NCI-H460 (cell line): ENCODE results near the gene PKIG. TPM values are rescaled to one million over a fixed set of nuclear protein-coding genes. Genes with fewer than 3 reads are reported as not detected.
"Not testable (repeated sequence)": the region's sequence is repeated elsewhere in the genome, so short reads cannot be mapped to it uniquely, and the experiment has no call there.

Experiments used
- DNase-seq: peaks from one replicate; pipeline ENCODE4 v3.0.0-alpha.2; 2016; ENCODE audit warnings: low read depth; ENCODE audit errors: extremely low read depth
- total RNA-seq: library from RNA; depleted of rRNA; stranded (reverse); fragments of >200 nt; shearing (Covaris generic); gene quantifications from 2 replicates; pipeline ENCODE4 v1.2.3, GENCODE V29; 2014

The PKIG gene
- total RNA-seq, 1 experiment from 2014 or later = 28.0 TPM

DNA sequence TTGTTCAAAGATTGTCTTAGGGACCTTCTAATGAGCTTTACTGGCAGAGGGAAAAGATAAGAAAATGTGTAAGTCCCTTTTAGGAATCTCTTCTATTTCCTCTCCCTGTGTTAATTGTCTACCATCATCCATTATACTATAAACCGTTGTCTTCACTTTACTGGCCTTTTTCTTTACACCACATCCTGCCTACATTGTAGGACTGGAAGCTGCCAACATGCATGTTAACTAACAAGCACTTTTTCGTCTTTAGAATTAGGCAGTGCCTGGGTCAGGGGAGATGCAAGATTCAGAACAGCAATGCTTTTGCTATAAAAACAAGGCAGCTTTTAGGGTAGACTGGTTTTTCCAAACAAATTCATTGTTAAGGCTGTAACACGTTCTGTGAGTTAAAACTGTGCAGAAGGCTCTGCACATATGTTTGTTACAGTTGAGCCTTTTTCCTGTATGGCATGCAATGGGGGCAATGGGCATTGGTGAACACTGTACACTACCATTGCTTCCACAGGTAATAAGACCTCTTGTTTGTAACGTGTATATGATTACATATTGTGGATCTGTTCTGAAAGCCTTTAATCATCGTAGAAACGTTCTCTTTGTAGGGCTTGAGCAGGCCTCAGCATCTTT is 10.9 kb upstream of the PKIG start:
- no peak for DNase-seq

DNA sequence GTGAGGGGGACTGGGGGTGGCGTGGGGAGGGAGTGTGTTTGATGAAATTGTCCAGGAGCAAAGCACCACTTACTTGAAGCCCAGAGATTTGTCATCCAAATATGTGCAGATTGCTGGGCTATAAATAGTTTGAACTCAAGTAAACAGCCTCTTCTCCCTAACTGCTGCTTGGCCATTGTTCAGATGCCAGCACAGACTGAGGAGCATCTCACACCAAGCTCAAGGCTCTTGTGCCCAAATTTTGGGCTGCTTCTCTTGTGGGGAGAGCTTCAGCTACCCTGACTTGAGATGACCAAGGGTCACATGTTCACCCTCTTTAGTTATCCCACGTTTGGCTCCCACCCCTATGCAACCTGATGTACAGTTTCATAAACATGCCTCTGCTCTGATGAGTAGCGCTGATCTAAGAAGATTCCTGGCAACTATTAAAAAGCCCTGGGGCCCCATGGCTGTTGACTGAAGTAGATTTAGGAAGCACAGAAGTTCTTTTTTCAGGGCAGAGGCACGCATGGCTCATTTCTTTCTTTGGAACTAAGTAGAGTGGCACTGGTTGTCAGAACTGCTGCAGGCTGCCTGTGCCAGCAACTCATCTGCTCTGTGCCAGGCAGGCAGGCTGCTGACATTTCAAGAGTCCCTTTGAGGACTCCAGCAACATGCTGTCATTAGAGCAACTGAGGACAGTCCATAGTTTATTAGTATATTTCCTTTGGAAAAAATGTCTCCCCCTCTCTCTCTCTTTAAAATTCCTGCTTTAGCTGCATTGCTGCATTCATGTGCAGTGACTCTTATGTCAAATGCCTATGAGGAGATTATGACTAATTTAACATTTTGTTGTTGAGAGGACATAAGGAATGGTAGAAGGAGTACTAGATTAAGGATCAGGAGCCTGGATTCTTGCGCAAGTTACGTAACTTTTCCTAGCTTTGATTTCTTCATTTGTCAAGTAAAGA is 9.6 kb upstream of the PKIG start:
- DNase-seq = peak; percentile 42

DNA sequence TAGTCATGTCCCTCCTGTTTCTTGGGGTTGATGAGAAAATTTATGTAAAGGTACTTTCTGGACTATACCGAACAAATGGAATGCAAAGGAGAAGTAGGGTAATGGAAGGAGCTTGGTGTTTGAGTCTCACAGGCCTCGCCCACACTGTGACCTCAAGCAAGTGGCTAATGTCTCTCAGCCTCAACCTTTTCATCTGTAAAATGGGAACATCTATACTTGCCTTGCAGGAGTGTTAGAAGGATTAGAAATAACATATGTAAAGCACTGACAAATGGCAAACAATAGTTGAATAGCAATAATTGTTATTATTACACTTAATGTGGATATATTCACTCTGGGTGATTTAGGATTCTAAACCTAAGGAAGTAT is 8.9 kb upstream of the PKIG start:
- no peak for DNase-seq

DNA sequence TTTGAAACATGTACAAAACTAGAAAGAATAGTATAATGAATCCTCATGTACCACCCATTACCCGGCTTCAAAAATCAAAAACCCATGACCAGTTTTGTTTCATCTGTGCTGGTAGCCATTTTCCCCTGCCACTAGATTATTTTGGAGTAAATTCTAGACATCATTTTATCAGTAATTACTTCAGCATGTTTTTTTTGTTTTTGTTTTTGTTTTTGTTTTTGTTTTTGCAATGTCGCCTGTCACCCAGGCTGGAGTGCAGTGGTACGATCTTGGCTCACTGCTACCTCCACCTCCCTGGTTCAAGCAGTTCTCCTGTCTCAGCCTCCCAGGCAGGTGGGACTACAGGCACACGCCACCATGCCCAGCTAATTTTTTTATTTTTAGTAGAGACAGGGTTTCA is 8.0 kb upstream of the PKIG start:
- DNase-seq = no peak

DNA sequence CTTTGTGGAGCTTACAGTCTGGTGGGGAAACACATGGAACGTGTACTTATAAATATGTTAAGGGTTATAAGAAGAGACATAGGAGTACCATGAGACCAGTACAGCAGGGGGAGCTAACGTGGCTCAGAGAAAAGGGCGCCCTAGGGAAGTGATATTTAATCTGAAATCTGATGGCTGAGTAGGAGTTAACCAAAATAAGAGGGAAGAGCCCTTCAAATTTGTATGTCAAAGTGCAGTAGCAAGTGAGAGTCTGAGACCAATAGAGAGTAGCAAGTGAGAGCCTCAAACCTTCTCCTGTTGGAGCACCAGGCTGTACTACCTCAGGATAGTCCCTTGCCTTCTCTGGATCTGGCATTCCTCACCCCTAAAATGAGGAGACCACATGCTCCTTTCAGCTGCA is 6.1 kb upstream of the PKIG start:
- DNase-seq = no peak

DNA sequence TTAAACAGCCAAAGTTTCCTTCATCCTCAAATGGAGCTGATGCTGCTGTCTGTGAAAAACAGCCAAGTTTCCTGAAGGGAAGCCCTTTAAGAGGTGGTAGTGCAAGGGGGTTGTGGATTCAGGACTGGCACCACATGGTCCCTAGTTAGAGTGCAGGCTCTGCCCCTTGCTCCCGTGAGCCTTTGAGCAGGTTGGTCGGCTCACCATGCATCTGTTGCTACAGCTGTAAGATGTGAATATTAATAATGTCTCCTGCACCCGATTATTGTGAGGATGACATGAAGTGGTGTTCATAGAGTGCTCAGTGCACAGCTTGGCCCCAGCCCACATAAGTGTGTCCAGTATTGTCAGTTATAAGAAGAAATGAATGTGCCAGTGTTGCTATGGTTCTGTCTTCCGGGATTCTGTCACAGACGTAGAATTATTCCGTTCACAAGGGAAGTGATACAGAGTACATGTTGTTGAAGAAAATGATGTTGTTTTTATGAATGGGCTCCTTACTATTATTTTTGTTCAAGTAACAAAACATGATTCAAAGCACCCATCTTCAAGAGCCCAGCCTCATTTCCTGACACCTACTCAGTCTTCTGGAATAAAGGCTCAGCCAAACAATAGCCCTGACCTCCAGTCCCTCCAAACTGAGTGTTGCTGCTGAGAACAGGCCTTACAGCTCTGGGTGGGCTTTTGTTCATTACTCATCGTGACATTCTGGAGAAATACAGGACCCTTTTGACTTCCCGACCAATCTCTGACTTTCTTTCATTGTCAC is 2.9 kb upstream of the PKIG start:
- no peak for DNase-seq

DNA sequence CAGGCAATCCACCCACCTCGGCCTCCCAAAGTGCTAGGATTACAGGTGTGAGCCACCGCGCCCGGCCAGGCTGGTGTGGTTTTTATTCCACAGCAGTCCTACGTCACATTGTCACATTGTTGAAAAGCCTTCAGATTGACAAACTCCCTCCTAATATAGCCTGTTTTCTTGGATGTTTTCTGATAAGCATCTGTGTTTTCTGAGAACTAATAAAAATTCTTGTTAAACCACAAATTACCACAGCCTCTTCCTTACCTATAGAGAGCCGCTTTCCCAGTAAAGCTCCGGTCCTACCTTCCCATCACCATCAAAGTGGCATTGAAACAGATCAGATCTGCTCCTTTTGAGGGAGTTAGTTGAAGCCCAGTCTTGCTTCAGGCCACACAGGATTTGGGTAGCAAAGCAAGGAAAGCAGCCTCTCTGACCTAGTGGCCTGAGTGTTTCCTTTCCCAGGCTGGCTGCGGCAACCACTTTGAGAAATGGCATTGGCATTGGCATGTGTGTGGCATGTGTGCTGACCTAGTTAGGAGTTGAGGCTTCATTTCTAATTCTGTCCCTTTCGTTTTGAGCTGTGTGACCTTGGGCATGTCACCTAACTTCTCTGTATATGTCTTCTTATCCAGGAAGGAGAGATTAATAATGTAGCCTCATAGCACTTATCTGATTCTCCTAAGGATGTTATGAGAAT is 1.7 kb upstream of the PKIG start:
- no peak for DNase-seq

DNA sequence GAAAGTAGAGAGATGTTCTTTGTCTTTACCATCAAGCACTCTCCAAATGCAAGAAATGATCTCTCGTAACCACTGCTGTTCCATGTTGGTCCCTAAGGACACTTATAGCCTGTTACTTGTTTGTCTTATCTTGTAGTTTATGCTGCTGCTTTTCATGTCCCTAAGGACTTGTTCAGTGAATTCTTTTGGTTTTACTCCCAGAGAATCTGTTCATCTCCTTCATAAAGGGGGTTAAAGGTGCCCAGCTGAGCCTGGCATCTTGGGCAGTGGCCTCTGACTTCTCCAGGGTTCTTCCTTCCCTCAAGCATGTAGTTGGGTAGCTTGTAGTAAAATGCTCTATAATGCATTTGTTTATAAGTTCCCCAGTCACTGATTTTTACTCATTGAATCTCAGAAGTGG is 864 bp upstream of the PKIG start:
- no peak for DNase-seq

DNA sequence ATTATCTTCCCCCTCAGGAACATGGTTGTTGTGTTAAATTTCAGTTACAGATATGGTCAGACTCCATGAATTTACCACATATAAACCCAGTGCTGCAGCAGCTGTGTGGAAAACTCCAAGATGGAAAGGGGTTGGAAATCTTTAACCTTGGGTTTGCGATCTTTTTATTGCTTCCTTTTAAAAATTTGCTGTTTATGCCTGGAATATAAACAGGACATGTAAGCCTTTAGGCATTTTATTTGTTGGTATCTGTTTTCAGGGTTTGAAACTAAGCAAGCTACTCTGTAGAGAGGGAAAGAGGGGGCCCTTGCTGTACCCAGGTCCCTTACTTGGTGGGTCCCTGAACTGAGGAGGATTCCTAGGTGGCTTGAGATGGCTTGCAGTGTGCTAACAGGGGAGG is 778 bp downstream of the PKIG start:
- no peak for DNase-seq

DNA sequence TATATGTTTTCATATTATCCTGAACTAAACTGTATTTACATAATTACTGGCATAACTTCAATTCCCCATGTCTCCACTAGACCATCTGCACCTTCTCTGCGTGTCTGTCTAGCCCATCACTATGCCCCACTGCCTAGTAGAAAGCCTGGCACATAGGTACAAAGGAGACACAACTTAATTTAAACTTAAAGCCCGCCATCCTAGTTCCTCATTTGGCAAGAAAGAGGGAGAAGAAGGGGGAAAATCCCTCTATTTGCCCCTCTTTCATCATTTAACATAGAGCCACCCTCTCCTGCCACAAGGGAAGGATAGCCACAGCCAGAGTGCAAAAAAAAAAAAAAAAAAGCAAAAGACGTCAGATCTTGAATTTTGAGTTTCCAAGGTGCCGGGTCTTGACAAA is 1.8 kb downstream of the PKIG start:
- no peak for DNase-seq

DNA sequence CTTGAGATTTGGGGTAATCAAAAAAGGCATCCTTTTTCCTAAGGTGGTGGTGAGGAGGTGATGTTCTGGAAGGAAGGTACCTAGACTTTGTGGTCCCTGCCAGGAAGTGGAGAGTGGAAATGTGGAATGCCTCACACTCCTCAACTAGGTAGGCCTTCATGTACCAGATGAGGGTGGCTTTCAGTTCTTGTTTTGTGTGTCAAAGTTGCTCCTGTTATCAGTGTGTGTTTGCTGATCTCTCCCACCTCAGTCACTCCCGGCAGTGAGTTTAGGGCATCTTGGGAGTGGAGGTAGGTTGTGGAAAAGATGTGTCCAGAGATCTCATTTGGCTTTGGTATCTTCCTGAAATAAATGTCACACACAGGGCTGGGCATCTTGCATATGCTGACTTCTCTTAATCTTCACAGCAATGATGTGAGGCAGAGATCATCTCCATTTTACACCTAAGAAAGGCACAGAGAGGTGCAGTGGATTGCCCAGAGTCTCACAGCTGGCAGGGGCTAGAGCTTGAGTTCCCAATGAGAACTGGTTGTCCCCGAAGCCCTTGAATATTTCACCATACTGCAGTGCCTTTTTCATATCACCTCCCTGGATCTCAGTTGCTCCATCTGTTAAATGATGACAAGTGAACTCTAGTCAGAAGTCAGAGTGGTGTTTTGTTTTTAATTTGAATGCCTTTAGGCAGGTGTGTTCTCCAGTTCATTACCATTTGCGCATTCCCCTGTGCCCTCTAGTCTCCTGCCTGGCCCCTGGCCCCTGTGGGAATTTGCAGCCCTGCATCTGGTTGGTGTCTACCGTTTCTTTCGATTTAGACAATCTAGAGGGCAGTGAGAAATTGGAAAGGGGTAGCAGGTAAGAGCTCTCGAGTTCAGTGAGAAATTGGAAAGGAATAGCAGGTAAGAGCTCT is 2.9 kb downstream of the PKIG start:
- DNase-seq = no peak

DNA sequence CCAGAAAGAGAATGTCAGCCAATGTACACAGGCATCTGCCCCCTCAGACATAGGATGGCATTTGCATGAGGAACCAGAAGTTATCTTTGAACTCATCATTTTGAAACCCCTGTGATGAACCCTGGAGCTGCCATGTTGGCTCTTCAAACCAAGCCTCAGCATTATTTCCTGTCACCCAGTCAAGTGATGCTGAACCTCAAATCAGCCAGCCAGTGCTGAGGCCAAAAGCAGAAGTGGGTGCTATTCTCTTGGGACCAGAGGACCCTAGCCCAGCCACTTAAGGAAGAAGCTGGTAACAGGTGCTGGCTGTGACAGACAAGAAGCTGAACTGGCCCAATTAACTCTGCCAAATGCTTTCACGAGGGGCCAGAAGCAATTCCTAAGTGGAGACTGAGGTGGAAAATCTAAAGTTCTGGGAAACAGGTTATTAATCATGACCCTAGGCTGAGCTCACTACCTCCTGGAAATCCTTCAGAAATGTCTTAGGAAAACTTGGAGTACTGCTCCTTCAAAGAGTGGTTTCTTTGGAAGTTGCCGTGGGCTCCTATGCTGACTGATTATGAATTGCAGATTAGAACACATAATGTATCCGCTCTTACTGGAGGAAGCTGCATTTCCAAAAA is 4.0 kb downstream of the PKIG start:
- DNase-seq = no peak

DNA sequence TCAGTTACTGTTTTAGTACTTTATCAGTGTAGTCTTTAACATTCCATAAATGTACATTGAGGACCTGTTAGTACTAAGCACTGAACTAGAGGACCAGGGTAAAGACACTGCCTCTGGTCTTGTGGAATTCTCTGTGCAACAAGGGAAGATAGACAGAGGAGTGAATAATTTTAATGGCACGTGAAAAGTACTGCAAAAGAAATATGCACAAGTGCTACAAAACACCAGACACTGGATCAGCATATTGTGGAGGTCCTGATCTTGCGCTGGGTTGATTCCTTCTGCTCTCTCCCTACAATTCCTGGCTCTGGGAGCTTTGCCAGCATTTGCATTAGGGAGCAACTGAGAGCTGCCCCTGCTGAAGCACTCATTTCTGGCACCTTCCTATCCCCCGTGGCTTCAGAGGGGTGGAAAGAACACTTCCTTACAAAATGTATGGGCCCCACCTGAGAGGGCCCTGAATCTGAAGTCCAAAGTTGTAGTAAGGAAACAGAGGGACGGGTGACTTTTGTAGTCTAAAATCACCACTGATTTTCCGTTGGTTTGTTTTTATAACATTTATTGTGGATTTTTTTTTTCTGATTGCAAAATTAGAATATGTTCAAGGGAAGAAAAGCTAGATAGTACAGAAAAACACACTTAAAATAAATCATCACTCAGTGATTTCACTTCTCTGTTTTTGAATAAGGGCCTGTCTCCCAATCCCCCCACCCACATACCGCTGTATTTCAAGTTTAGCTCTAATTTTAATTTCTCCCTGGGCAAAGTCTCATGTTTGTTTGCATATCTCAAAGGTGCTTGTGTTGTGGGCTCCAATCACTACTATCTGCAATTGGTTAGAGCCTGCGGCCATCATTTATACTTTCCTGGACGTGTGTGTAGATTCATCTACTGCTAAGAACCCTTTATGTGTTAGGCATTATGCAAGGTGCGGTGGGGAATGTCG is 4.9 kb downstream of the PKIG start:
- DNase-seq = no peak

DNA sequence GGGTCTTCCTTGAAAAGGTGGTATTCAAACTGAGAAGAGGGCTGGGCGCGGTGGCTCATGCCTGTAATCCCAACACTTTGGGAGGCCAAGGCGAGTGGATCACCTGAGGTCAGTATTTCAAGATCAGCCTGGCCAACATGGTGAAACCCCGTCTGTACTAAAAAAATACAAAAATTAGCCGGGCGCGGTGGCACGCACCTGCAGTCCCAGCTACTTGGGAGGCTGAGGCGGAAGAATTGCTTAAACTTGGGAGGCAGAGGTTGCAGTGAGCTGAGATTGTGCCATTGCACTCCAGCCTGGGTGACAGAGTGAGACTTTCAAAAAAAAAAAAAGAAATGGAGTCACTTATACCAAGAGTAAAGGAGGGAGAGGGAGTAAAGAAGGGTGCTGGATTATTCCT is 5.9 kb downstream of the PKIG start:
- not testable (repeated sequence) for DNase-seq

DNA sequence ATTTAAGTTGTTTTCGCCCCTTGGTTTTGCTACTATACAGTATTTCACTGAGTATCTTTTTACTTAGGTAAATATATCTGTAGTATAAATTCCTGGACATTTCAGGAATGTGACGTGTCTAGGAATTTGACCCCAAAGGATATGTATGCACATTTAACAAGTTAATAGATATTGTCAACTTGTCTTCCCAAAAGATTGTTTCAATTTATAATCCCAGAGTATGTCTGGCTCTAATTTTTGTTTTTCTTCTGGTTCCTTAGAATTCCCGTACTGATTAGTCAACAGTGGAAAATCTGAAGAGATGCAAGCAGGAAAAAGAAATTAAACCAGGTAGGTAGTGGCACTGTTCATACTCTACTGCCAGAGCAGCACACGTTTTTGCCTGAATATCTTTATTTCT is 7.2 kb downstream of the PKIG start:
- no peak for DNase-seq

DNA sequence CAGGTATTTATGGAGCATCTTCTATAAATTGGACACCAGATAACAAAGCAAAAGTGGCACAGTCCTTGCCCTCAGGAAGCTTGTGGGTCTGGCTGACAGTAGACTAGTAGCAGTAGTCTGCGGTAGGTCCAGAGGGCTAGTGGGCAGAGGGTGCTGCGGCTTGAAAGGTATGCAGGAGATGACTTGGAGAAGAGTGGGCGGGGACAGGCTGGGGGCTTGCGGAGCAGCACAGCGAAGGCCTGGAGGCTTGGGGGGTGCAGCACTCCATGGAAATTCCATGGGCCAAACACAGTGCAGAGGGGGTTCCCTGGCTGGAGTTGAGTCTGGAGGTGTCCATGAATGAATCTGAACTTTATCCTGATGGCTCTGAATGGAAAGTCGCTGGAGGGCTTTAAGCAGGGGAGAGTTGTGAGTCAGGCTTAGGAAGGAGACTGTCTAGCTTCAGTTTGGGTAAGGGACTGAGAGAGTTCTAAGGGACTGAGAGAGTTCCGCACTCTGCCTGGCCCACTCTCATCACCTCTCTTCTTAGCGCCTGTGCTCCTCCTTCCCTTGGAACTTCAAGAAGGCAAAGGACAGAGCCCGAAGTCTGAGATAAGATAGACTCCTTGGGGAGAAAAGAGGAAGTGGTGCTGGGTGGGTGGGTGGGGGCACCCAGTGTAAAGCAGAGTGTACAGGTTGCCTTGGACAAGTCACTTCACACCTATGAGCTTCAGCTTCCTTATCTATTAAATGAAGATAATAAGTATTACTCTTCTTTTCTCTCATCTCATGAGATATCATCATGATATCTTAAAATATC is 8.8 kb downstream of the PKIG start:
- no peak for DNase-seq

DNA sequence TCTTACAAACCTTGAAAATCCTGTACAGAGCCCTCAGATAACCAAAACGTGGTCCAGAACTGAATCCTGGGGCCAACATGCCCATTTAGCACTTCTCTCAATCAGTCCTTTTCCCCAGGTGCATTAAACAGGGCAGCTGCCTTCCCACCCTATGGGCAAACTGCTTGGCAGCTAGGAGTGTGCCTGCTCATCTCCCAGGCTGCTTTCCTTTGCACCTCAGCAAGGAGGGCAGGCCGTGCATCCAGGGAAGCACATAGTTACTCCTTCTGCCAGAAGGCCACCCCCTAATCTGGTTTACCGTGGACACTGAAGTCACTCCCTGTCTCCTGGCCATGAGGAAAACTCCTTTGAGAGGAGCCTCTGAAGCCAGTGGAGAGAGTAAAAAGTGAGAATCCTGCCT is 10.0 kb downstream of the PKIG start:
- no peak for DNase-seq

DNA sequence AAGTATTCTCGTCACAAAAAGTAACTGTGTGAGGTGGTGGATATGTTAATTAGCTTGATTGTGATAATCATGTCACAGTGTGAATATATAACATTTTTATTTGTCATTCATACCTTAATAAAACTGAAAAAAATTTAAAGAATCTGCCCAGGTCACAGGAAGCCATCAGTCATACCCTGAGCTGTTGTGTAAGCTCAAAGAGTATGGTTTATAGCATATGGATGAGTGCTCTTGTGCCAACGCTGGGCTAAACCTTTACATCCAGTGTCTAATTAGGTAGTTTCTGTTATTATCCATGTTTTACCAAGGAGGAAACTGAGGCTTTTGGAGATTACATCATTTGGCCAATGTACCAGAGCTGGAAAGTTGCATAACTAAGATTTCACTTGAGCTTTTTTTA is 11.4 kb downstream of the PKIG start:
- no peak for DNase-seq
